Left forelimb (tissue), 1 donor: ENCODE data around the gene FDXR.

Experiments used
- DNase-seq: peaks from one replicate; pipeline ENCODE4 v3.0.0-alpha.2; 2018; ENCODE audit warnings: low spot score

The FDXR gene

DNA sequence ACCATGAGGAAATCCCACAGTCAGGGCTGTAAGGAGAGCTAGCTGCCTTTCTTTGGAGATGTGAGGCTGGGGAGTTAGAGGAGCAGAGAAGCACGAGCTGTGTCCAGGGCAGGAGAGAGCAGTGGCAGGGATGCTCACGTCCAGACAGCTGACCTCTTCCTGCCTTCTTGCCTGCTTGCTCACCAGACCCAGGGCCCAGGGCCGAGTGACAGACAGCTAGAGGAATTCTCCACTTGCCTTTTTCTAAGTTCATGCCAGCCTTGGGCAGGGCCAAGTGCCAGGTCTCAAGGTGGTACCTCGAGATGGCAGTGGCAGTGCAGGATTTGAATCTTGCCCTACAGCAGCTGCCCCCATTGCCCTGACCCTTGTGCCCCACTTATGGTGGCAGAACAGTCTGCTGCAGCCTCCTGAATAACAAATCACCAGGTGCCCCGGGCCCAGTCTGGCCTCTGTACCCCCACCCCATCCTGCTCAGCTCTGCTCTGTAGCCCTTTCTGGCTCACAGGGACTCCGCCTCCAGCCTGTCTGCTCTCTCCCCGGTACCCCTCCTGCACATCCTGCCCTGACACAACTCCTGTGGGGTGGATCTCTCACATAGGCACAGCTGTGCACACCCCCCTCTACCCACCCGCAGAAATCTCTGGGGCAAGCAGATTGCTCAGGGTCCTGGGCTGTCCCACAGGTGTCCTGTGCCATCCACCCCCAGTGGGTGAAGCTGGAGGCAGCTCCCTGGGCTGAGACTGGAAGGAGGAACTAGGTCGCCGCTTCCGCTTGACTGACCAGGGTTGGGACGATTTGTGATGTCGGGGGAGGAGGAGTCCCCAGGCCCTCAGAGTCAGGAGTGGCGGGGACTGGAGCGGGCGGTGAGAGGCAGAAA lies 39.1 kb downstream of the FDXR start:
- no peak for DNase-seq

DNA sequence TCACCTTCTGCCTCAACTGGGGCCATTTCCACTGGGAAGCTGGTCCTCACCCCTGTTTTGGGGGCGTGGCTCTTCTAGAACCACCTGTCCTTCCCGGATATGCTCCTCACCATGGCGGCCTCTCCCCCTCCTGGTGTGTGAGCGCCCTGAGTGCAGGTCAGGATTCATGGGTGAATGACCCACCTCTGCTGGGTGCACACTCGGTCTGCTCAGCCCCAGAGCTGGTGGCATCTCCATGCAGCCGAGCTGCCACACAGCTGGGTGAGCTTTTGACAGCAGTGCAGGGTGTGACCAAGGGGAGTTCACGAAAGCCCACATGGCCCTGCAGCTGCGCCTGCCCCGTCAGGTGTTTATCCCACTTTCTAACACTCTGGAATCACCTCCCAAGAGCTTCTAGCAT lies 40.4 kb downstream of the FDXR start:
- no peak for DNase-seq

DNA sequence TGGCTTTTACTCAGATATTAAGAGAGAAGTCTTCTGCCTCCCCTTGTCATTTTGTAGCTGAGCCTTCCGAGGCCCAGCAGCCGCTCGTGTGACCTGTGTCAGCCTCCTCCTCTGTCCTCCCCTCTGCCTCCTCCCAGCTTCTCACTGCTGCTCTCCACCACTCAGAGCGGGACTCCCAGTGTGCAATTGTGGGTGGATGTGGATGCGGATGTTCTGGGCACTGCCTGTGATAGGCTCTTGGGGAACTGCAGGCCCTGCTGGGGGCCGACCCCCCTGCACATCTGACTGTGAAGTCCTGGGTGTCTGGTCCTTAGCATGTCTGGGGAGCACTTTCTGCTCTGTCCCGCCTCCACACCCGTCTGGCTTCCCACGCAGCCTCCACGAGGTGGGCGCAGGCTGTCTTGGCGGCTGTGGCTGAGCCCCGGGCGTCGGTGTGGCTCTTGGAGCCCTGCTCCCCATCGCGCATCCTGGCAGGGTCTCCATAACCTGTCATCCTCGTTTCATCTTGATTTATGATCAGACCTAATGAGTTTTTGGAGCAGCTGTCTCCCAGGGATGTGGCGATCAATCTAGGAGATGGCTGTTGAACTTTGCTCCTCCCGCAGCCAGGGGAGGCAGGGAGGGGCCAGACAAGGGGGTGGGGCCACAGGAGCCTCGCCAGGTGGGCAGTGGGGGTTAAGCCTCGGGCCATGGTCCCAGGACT lies 41.2 kb downstream of the FDXR start:
- no peak for DNase-seq

DNA sequence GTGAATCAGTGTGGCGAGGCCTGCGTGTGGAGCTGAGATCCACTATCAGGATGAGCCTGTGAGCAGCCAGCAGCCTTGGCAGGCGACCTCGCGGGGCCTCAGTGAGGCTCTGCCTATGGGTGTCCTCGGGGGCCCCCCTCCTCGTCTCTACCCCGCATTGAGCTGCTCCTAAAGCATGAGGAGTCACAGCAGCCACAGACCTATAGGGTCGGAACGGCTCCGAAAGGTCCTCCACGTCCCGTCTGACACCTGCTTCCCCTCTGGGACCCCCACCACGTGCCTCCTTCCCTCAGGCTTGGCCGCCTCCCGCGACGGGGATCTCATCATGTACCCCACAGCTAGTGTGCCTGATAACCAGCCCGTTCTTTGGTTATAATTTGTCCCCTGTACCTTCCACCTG lies 41.9 kb downstream of the FDXR start:
- DNase-seq: no peak

DNA sequence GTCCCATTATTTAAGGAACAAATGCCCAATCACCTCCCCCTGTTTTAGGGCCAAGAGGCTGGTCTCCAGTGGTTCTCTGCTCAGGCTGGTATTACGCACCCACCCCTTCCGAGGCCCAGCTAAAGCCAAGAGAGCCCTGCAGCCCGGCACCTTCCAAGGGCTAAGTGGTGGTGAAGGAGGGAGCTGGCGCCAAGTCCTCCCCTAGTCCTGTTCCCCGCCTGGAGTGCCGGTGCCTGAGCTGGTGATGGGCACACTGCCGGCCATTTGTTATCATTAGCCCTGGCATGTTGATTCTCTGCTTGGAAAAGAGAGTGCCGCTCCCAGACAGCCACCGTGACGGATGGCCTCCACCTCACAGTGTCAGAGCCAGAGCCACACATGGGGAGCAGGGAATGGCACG lies 45.0 kb downstream of the FDXR start:
- no peak for DNase-seq

DNA sequence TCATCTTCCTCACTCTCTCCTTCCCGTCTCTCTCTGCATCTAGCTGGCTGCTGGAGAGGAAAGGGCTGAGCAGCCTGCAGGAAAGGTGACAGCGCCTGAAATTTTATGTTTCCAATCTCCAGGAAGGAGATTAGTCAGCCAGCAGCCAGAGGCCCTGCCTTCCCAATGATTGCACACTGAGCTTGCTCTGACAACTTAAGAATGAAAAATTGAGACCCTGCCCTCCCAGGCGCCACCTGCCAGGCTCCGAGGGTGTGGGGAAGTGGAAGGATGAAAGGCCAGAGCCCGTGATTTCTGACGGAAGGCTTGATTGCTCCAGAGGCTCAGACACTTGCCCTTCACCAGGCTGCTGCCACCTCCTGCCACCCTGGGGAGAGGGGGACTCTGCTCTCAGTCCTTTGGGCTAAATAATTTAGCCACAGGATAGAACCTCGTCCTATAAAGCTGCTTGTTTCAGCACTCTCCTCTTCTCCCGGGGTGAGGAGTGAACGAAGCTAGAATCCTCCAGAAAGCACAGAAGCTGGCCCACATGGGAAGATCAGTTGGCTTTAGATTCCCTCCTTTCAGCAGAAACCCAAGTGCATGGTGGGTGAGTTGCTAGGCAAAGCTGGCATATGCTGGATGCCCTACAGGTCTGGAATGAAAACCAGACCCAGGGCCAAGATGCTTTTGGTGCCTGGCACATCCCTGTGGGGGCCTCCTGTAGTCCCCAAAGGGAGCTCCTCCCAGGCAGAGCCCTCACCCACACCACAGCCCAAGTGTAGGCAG lies 46.7 kb downstream of the FDXR start:
- DNase-seq: no peak

DNA sequence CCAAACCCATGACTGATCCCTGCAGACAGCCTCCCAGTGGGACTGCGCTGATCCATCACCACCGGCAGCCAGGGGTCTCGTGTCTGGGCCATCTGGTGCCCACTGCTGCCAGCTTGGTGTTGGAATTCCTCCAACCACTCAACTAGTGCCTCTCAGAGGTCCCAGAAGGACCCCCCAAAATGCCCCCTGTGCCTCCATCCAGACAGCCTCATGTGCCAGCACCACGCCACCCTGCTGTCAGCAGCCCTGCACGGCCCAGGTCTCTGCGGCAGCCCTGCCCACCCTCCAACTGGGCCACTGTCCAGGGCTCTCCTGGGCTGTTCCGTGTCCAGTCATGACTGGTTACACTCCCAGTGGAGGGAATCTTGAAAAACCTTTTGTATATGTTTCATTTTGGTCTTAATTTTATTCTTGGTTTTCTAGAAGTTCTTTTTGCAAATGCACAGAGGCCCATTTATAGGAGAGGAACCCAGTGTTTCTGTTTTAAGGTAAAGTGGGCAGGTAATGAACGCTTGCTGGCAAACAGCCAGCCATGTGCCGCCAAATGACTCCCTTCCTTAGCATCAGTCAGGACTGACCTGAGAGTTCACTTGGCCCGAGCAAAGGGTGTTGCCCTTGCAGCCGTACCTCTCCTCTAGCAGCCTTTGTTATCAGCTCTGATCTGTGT lies 47.7 kb downstream of the FDXR start:
- no peak for DNase-seq

DNA sequence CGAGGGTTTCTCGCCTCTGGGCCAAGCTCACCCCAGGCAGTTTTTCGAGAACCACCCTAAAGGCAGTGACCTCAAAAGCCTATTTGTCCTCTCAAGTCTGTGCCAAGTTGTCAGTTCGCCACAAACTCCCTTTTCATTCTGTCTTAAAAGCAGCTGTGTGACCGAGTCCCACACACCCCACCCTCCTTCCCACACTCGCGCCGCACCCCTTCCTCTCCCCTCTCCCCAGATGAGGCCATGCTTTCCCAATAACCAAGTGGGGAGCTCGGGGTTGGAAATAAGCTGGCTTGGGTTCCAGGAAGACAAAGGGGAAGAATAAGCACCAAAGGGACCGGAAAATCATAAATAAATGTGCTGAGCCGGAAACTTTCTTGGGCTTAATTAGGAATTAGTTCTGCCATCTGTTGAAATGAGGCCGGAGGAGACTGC lies 49.8 kb downstream of the FDXR start:
- no peak for DNase-seq

DNA sequence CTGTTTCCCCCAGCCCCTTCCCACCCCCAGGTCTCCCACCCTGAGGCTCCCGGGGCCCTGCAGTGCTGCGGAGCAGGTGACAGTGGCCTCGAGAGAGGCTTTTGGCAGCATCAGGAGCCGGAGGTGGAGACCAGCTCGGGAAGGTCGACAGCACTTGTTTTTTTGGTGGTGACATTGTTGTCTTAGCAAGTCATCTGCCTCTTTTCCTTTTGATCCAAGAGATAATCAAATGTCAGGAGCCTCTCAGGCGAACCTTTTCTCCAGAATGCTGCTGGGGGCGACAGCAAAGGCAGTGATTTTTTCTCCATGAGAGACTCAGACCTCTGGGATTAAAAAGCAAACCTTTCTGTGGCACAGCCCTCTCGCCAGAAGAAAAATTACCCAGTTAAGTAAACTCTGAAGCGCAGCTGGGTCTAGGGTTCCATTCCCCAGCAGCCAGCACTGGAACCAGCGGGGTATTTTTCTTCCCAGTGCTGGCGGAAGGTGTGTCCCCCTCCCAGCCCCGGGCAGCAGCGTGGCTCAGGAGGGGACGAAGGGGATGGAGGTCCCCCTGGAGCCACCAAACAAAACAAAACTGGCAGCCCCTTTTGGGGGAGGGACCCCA lies 50.4 kb downstream of the FDXR start:
- no peak for DNase-seq

DNA sequence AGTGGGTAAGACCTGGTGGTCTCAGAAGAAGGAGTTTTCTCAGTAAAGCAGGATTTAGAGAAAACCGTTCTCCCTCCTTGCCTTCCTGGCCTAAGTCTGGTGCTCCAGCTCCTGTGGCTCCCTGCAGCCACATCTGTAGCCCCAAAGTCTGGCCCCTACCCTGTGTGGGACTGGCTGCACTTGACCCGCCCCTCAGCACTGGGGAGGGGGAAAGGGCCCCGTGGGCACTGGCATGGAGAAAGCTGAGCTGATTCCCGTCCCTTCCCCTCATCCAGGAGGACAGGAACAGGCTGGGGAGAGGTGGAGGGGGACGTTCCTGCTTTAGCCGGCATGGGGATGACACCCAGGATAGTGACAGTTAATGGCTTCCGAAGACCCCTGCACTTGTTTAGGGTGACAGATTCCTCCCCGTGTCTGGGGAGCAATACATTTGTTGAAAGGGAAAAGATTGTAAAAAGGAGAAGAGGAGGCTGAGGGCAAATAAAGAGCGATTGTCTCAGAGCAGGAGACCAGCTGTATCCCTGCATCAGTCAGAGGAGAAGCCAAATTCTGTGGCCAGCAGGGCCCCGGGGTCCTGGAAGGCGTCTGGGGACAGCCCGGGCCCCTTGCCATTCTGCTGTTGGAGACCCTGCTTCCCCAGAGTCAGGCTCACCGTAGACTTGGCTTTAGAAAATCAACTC lies 51.0 kb downstream of the FDXR start:
- no peak for DNase-seq

DNA sequence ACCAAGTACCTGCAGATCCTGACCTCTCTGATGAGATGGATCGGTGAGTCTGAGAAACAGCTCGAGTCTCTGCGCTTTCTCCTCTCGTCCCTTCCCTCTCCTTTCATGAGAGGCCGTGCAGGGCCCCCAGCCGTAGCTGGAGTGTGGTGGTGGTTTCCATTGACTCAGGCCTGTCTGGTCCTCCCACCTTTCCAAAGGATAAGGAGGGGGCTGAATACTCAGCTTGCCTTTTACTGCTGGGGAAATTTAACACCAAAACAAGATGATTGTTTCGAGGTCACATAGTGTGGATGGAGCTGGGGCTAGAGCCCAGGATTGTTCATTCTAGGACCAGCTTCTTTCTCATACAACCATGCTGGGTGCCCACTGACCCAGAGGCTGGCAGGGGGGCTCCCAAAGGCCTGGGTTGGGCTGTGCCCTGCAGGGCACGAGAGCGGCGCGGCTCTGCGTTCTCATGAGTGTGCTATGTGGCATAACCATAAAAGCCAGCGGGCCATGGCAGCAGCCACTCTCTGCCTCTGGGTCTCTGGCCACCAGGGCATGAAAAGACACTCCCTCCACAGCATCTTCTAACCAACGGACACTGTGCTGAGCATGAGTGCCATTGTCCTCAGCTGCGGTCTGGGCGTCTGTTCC lies 52.9 kb downstream of the FDXR start:
- no peak for DNase-seq

DNA sequence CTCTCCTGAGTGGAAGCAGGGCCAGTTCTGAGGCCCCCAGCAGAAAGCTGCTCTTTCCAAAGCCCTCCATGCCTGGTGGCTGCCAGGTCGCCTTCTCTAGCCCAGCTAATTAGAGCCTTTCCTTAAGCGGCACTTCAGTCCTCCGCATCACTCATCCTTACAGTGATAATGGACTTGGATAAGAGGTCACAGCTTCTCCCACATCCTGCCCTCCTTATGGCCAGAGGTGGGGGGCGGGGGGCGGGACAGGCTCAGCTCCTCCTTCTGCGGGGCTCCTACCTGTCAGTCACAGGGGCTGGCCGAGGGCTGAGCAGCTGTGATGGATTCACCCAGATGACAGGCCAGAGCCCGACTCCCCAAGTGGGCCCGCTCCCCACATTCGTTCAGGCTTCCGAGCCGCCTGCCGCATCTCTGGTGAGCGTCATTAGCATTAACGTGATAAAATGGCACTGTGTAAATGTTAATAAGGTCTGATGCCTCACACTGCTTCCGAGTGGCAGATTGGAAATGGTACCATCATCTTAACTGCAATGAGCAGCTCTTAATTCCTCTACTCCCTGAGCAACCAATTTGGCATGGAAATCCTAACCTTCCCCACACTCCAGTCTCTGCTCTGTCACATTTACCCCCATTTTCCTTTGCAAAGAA lies 54.4 kb downstream of the FDXR start:
- no peak for DNase-seq

DNA sequence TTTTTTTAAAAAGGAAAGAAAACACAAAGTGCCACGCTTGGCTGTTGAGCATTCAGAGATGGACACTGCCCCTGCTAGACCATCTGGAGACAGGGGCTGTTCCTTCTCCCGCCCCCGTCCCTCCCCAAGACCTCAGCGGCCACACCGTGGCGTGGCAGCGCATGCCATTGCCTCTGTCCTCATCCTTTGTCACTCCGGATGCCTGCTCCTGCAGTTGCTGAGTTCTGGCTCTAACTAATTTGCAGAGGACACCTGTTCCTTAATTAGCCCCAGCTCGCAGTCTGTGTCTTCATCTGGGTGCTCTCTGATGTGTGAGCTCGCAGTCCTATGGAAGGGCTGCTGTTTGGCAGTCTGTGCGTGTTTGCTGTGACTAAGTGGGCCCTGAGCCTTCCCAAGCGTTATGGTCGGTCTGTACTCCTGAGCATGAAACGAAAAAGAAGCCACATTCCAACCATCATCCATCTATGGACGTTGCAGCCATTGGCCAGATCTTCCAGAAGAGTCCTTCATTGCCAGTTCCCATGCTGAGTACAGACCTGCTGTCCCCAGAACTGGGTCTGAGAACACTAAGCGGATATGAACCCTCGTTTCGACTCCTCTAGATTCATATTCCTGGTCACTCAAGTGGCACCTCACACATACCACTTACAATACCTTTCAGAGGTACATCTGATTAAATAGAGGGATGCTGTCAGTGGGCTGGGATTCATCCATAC lies 55.7 kb downstream of the FDXR start:
- no peak for DNase-seq

DNA sequence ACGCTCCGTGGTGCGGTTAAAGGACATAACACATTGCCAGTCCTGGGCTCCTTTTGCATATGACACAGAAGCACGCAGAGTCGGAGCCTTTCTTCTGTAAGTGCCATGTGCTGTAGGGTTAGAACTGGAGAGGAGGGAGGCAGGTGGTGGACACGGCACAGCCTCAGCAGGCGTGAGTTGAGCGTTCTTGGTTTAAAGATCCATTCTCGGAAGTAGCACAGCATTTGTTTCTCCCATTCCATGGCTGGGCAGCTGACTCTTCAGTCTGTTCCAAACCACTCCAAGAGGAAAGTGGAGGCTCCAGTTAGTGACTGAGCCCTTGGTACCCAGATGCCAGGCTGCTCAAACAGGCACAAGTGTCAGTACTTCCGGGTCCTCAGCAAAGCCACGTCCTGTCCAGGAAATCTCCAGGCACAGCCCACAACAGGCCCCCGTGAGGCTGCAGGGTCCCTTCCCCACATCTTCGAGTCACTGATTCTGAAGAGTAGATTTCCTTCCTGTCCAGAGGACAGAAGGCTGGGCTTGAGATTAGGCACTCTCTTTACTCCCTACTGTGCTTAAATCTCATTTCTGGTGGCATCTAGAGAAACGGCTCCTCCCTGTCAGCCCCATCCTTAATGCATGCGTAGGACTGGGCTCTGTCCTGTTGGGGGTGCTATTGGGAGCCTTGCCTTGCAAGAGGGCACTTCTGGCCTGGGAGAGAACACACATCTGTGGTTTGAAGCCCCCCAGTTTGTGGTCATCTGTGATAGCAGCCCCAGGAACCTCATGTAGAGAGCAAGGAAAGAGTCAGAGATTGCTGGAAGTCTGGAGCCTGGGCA lies 57.0 kb downstream of the FDXR start:
- DNase-seq: no peak

DNA sequence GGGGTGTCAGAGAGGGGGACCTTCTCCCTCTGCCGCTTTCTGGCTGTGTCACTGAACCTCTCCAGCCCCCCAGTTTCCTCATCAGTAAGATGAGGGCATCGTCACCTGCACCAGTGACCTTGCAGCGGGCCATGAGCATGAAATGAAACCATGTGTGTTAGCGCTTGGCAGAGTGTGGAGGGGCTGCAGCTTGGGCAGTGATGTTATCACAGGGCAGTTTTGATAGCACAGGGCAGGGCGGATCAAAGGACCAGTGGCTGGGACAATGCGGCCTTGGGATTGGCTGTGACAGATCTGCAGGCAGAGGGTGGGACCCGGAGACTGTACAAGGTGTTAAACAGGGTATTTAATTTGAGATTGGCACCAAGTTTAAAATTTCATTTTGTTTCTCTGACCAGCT lies 57.7 kb downstream of the FDXR start:
- DNase-seq: no peak

DNA sequence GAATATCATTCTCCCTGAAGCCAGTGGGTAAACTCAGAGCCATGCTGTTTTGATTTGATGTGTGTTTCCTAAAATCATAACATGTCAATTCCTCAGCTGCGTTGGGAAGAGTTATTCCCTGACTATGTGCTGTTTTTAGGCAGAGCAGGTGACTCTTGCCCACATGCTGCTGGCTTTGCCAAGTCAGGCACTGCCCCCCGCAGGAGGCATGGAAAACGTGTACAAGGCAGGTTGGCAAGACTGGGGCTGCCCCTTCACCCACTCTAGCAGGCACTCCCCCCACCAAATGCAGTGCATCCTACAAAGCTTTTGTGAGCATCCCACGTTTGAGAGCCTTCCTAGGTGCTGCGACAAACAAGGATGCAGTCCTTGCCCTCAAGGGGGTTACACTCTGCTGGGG lies 58.3 kb downstream of the FDXR start:
- DNase-seq: no peak
